Mesendoderm (in vitro differentiated cells): Measurements from ENCODE around the gene KPNB1.

ENCODE experiments used
- DNase-seq: peaks from one replicate; pipeline ENCODE4 v3.0.0; 2013
- H2AK5ac ChIP-seq: 2 replicates; pipeline ENCODE4 v1.6.1; 2013; ENCODE audit warnings: low read length, inconsistent platforms
- H2BK120ac ChIP-seq: 2 replicates; pipeline ENCODE4 v1.6.1; 2013; ENCODE audit warnings: low read depth, mild to moderate bottlenecking, low read length, moderate library complexity, mixed read lengths
- H2BK15ac ChIP-seq: replicated peaks from 2 replicates; pipeline ENCODE4 v1.6.1; 2013; ENCODE audit warnings: low read depth, mild to moderate bottlenecking, moderate library complexity
- H2BK5ac ChIP-seq: 2 replicates; pipeline ENCODE4 v1.6.1; 2013; ENCODE audit warnings: low read length, inconsistent platforms
- H3K18ac ChIP-seq: 2 replicates; pipeline ENCODE4 v1.6.1; 2013; ENCODE audit warnings: mild to moderate bottlenecking, low read length, mixed read lengths
- H3K23ac ChIP-seq: one replicate; pipeline ENCODE4 v1.6.1; 2013; ENCODE audit warnings: low read length
- H3K27ac ChIP-seq: 2 replicates; pipeline ENCODE4 v1.5.1; 2013; ENCODE audit warnings: low read depth, mild to moderate bottlenecking, inconsistent platforms, low read length, moderate library complexity
- H3K27me3 ChIP-seq: 2 replicates; pipeline ENCODE4 v1.6.1; 2013; ENCODE audit warnings: low read length, control low read depth, mild to moderate bottlenecking, inconsistent platforms; ENCODE audit not compliant: insufficient read depth, poor library complexity
- H3K36me3 ChIP-seq: 2 replicates; pipeline ENCODE4 v1.6.1; 2013; ENCODE audit warnings: low read length, inconsistent platforms; ENCODE audit not compliant: control insufficient read depth, insufficient read depth
- H3K4ac ChIP-seq: one replicate; pipeline ENCODE4 v1.6.1; 2013; ENCODE audit warnings: low read depth, mild to moderate bottlenecking, low read length, moderate library complexity
- H3K4me1 ChIP-seq: 2 replicates; pipeline ENCODE4 v1.6.1; 2013; ENCODE audit warnings: low read depth, low read length, inconsistent platforms; ENCODE audit not compliant: control insufficient read depth
- H3K4me2 ChIP-seq: 2 replicates; pipeline ENCODE4 v1.6.1; 2013; ENCODE audit warnings: low read length
- H3K4me3 ChIP-seq: 2 replicates; pipeline ENCODE4 v1.5.1; 2013; ENCODE audit warnings: mild to moderate bottlenecking, low read length
- H3K56ac ChIP-seq: one replicate; pipeline ENCODE4 v1.6.1; 2013; ENCODE audit warnings: low read length
- H3K79me1 ChIP-seq: 2 replicates; pipeline ENCODE4 v1.6.1; 2013; ENCODE audit warnings: low read length, inconsistent platforms
- H3K79me2 ChIP-seq: 2 replicates; pipeline ENCODE4 v1.6.1; 2013; ENCODE audit warnings: mild to moderate bottlenecking, low read length; ENCODE audit not compliant: control insufficient read depth, insufficient read depth
- H3K9ac ChIP-seq: 2 replicates; pipeline ENCODE4 v1.6.1; 2013; ENCODE audit warnings: low read length, inconsistent platforms
- H4K5ac ChIP-seq: one replicate; pipeline ENCODE4 v1.6.1; 2013; ENCODE audit warnings: low read length
- H4K8ac ChIP-seq: one replicate; pipeline ENCODE4 v1.6.1; 2013; ENCODE audit warnings: low read depth, mild to moderate bottlenecking, control low read depth, low read length, moderate library complexity
- WGBS: extraction: QIAGEN DNeasy Blood & Tissue Kit; methylation state at CpG from one replicate; pipeline ENCODE4 v1.1.7; 2013; ENCODE audit warnings: low lambda C conversion rate, missing lambda C conversion rate; ENCODE audit not compliant: insufficient coverage; ENCODE audit errors: extremely low coverage; 5-methylcytosine and 5-hydroxymethylcytosine counted together

KPNB1 gene

DNA sequence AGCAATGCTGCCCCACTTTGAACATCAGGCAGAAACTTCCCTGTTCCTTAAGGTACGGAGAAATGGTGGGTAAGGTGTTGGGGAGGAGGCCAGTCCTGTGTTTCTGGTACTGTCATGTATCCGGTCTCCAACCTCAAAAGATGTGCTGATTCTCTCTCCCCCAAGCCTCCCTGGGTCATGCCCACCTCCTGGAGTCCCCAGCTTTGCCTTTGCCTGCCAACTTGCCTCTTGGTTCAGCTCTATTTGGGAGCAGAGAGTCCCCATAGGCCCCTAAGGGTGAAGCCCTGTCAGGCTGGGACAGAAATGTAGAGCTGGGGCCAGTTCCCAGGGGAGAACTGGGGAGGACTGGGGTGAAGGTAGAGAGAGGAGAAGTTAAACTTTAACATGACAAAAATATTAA is 81.7 kb downstream of the KPNB1 start:
- no CpG with 5 or more reads among the region's 2 CpGs for WGBS
- H3K56ac ChIP-seq = no peak overlapping the region
- no peak overlapping the region for H3K4ac ChIP-seq
- H3K36me3 ChIP-seq = no peaks in the 10 kb centered on the region
- H3K23ac ChIP-seq = no peak overlapping the region
- no peak overlapping the region for H4K5ac ChIP-seq
- peaks cover 16% of the 10 kb centered on the region for H3K27me3 ChIP-seq
- no peak overlapping the region for H4K8ac ChIP-seq
- DNase-seq = no peak
- no peak overlapping the region for H2BK5ac ChIP-seq
- no peak overlapping the region for H3K9ac ChIP-seq
- H3K79me1 ChIP-seq = no peaks in the 10 kb centered on the region
- H3K18ac ChIP-seq = no peak overlapping the region
- no peak overlapping the region for H2BK15ac ChIP-seq
- H2AK5ac ChIP-seq = no peak overlapping the region
- no peaks in the 10 kb centered on the region for H3K4me1 ChIP-seq
- no peaks in the 10 kb centered on the region for H3K79me2 ChIP-seq
- H3K27ac ChIP-seq = no peak overlapping the region
- H3K4me3 ChIP-seq = no peak overlapping the region
- H2BK120ac ChIP-seq = no peak overlapping the region
- no peak overlapping the region for H3K4me2 ChIP-seq

DNA sequence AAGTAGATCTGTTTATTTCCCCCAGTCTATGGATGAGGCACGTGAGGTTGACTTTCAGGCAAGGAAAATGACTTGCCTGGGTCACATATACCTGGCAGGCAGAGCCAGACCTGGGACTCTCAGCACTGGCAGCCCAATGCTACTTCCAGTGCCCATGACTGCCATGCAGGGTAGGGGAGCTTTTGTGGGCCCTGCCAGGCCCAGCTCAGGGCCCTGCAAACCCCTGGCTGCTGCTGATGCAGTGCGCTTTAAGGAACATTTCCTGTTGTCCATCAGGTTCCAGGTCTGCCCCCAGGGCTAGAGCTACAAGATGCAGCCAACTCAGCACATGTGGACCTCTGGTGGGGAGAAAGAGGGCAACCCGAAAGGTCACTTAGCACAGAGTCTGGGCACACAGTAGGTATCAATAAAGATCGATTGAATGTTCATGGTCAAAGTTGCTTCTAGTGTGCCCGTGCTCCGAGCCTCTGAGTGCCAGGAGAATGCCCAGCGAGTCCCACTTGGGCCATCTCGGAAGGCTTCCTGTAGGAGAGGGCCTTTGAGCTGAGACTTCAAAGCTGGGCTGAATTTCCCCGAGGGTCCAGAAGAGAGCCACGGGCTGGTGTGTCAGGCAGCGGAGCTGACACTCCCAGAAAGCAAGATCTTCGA is 82.8 kb downstream of the KPNB1 start:
- Histone ChIP-seq H3K36me3 (no peaks in the 10 kb centered on the region), H3K4me3 (no peak overlapping the region), H3K23ac (no peak overlapping the region), H3K79me1 (no peaks in the 10 kb centered on the region), H3K79me2 (no peaks in the 10 kb centered on the region), H3K9ac (no peak overlapping the region), H2AK5ac (no peak overlapping the region), H2BK15ac (no peak overlapping the region), H2BK5ac (no peak overlapping the region), H3K4me2 (no peak overlapping the region), H3K56ac (no peak overlapping the region), H3K27me3 (peaks cover 16% of the 10 kb centered on the region), H2BK120ac (no peak overlapping the region), H3K4ac (no peak overlapping the region), H3K4me1 (no peaks in the 10 kb centered on the region), H4K5ac (no peak overlapping the region), H3K18ac (no peak overlapping the region), H3K27ac (no peak overlapping the region), H4K8ac (no peak overlapping the region)
- WGBS = no CpG with 5 or more reads among the region's 12 CpGs
- peak; percentile 43 for DNase-seq

DNA sequence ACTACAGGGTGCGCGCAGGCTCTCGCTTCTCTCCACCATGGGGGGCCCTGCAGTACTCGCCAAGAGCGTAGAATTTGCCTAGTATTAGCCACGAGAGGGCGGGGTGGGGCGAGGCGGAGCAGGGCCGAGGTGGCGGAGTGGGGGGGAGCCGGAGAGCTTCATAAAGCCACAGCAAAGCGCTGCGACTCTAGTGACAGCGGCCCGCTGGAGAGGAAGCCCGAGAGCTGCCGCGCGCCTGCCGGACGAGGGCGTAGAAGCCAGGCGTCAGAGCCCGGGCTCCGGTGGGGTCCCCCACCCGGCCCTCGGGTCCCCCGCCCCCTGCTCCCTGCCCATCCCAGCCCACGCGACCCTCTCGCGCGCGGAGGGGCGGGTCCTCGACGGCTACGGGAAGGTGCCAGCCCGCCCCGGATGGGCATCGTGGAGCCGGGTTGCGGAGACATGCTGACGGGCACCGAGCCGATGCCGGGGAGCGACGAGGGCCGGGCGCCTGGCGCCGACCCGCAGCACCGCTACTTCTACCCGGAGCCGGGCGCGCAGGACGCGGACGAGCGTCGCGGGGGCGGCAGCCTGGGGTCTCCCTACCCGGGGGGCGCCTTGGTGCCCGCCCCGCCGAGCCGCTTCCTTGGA is 83.4 kb downstream of the KPNB1 start, which contains the start of gene TBX21:
Gene TBX21 (plus strand): TSS at position 190 of the 627 bp plus-strand sequence. CDS start 219 bp downstream, at position 409.
- Histone ChIP-seq H4K5ac (no peak within 1 kb of the TSS), H3K27ac (no peak within 1 kb of the TSS), H3K56ac (peak within 1 kb of the TSS; percentile 37), H3K18ac (no peak within 1 kb of the TSS), H3K4ac (no peak within 1 kb of the TSS), H3K4me1 (no peaks in the 10 kb centered on the region), H3K4me3 (no peak within 1 kb of the TSS), H3K79me1 (no peaks in the 10 kb centered on the region), H3K36me3 (no peaks in the 10 kb centered on the region), H2BK5ac (no peak within 1 kb of the TSS), H4K8ac (no peak within 1 kb of the TSS), H2BK15ac (no peak within 1 kb of the TSS), H2AK5ac (no peak within 1 kb of the TSS), H3K4me2 (peak within 1 kb of the TSS; percentile 6), H3K79me2 (no peaks in the 10 kb centered on the region), H3K23ac (peak within 1 kb of the TSS; percentile 20), H3K9ac (no peak within 1 kb of the TSS), H2BK120ac (no peak within 1 kb of the TSS), H3K27me3 (peaks cover 16% of the 10 kb centered on the region)
- DNase-seq = peak; percentile 91
- no CpG with 5 or more reads among the region's 73 CpGs for WGBS

DNA sequence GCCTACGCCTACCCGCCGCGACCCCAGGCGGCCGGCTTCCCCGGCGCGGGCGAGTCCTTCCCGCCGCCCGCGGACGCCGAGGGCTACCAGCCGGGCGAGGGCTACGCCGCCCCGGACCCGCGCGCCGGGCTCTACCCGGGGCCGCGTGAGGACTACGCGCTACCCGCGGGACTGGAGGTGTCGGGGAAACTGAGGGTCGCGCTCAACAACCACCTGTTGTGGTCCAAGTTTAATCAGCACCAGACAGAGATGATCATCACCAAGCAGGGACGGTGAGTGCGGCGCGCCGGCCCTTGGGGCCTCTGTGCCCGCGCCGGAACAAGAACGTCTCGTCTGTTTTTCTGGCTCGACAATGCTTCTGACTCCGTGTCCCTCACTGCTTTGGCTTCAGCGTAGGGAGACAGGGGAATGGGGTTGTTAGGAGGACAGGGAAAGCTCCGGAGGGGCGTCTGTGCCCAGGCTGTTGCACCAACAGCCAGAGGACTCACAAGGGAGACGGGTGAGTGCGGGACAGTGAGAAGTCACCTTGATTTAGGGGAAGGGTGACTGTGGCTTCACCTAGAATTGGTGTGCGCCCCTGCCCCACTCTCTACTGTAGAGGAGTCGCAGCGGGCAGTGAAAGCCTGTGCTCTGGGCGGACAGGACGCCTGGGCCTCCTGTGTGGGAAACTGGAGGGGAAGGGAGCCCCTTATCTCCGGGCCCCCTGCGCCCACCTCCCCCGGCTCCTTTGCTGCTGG is 84.1 kb downstream of the KPNB1 start:
- Histone ChIP-seq H2BK5ac (no peak overlapping the region), H3K18ac (no peak overlapping the region), H3K9ac (no peak overlapping the region), H3K56ac (peak overlapping the region; percentile 37), H4K8ac (no peak overlapping the region), H3K23ac (peak overlapping the region; percentile 20), H3K4me1 (no peaks in the 10 kb centered on the region), H4K5ac (no peak overlapping the region), H3K4me3 (no peak overlapping the region), H3K27ac (no peak overlapping the region), H2AK5ac (no peak overlapping the region), H3K79me2 (no peaks in the 10 kb centered on the region), H3K4ac (no peak overlapping the region), H2BK120ac (no peak overlapping the region), H3K27me3 (peaks cover 16% of the 10 kb centered on the region), H3K79me1 (no peaks in the 10 kb centered on the region), H2BK15ac (no peak overlapping the region), H3K36me3 (no peaks in the 10 kb centered on the region), H3K4me2 (peak overlapping the region; percentile 6)
- peak; percentile 25 for DNase-seq
- WGBS = no CpG with 5 or more reads among the region's 60 CpGs

DNA sequence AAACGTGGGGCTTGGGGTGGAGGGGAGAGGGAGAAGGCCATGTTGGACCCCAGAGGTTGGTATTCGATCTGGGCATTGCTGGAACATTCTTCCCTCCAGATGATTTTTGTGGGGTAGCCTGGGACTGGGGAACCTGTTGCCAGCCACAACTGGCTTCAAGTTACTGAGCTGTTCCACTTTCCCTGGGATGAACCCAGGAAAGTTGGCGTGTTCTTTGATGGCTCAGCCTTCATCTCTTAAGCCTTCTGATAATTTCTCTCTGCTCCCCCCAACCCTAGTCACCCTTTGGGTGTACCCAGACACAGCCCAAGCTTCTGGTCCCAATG is 85.4 kb downstream of the KPNB1 start:
- H4K8ac ChIP-seq = no peak overlapping the region
- H3K27me3 ChIP-seq = peaks cover 16% of the 10 kb centered on the region
- H3K4me1 ChIP-seq = no peaks in the 10 kb centered on the region
- H3K4me2 ChIP-seq = no peak overlapping the region
- H2BK120ac ChIP-seq = no peak overlapping the region
- DNase-seq = no peak
- no peaks in the 10 kb centered on the region for H3K36me3 ChIP-seq
- no peaks in the 10 kb centered on the region for H3K79me2 ChIP-seq
- H2BK15ac ChIP-seq = no peak overlapping the region
- H3K9ac ChIP-seq = no peak overlapping the region
- no peak overlapping the region for H3K4ac ChIP-seq
- no peak overlapping the region for H3K56ac ChIP-seq
- no peak overlapping the region for H3K4me3 ChIP-seq
- no CpG with 5 or more reads among the region's 3 CpGs for WGBS
- no peak overlapping the region for H2BK5ac ChIP-seq
- no peak overlapping the region for H3K18ac ChIP-seq
- no peak overlapping the region for H4K5ac ChIP-seq
- no peaks in the 10 kb centered on the region for H3K79me1 ChIP-seq
- no peak overlapping the region for H3K27ac ChIP-seq
- no peak overlapping the region for H3K23ac ChIP-seq
- H2AK5ac ChIP-seq = no peak overlapping the region
